ENCODE results near the gene FOSL2.

FOSL2 gene

DNA sequence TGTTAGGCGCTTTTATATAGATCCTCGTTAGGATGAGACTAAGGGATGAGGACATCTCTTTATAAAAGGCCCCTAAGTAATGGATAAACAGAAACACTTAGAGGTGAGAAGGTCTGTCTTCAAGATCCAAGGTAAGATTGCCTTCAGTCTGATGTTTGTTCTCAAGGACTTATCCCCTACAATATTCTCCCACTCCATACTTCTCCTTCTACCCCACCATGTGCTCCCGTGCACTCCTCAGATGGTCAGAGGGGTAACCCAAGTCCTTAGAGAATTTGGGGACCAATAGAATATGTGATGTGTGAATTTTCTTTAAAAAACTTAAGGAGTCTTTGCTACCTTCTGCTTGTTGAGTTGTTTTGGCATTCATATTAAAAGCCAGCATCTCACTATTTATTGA, 23.1 kb downstream of the FOSL2 start:
- Histone ChIP-seq H3K79me2 (ENCODE audit: insufficient read depth, low read depth) (no peaks in the 10 kb centered on the region), H2AFZ (ENCODE audit: low read depth) (no peak overlapping the region)

DNA sequence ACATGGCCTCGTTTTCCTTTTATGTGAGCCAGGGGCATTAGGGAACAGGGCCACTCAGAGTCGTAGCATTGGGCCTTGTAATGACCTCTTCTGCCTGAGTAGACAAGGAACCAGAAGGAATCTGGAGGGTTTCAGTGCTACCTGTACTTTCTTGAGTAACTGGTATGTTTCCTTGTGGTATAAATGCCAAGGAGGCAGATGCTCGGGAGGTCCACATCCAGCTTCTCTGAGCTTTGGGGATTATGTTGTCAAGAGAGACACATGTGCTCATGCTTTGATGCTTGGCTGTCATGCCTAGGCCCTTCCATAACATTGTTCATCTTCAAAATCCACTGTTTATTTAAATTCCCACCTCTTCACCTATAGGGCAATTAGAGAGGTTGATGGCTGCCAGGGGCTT, 26.3 kb downstream of the FOSL2 start:
- no peak overlapping the region for H3K4me3 ChIP-seq (IDR thresholded peaks at IDR 0.05; ENCODE audit: insufficient read depth, low read depth, low read length)
- no peak overlapping the region for H2AFZ ChIP-seq (ENCODE audit: low read depth)
- H3K27ac ChIP-seq: no peak overlapping the region
- H3K4me2 ChIP-seq: no peak overlapping the region
- no peaks in the 10 kb centered on the region for H3K27me3 ChIP-seq (ENCODE audit: insufficient read depth, low read depth)
- no peaks in the 10 kb centered on the region for H4K20me1 ChIP-seq (ENCODE audit: insufficient read depth)
- no peaks in the 10 kb centered on the region for H3K4me1 ChIP-seq (ENCODE audit: low read depth, poor library complexity, severe bottlenecking)
- H3K79me2 ChIP-seq (ENCODE audit: insufficient read depth, low read depth): no peaks in the 10 kb centered on the region
- no peak overlapping the region for H3K9ac ChIP-seq
- TF ChIP-seq, protein P1, sequence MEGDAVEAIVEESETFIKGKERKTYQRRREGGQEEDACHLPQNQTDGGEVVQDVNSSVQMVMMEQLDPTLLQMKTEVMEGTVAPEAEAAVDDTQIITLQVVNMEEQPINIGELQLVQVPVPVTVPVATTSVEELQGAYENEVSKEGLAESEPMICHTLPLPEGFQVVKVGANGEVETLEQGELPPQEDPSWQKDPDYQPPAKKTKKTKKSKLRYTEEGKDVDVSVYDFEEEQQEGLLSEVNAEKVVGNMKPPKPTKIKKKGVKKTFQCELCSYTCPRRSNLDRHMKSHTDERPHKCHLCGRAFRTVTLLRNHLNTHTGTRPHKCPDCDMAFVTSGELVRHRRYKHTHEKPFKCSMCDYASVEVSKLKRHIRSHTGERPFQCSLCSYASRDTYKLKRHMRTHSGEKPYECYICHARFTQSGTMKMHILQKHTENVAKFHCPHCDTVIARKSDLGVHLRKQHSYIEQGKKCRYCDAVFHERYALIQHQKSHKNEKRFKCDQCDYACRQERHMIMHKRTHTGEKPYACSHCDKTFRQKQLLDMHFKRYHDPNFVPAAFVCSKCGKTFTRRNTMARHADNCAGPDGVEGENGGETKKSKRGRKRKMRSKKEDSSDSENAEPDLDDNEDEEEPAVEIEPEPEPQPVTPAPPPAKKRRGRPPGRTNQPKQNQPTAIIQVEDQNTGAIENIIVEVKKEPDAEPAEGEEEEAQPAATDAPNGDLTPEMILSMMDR (conservative IDR thresholded peaks at IDR 0.05; ENCODE audit: low read depth, low read length): no peak
- no peaks in the 10 kb centered on the region for H3K36me3 ChIP-seq (ENCODE audit: insufficient read depth)

More for the DNA sequence above, 23.1 kb downstream of the FOSL2 start:
- H3K27ac ChIP-seq: no peak overlapping the region
- no peaks in the 10 kb centered on the region for H4K20me1 ChIP-seq (ENCODE audit: insufficient read depth)
- H3K4me2 ChIP-seq: no peak overlapping the region
- H3K36me3 ChIP-seq (ENCODE audit: insufficient read depth): no peaks in the 10 kb centered on the region
- no peaks in the 10 kb centered on the region for H3K27me3 ChIP-seq (ENCODE audit: insufficient read depth, low read depth)
- TF ChIP-seq, protein P1 (conservative IDR thresholded peaks at IDR 0.05; ENCODE audit: low read depth, low read length): no peak
- no peaks in the 10 kb centered on the region for H3K4me1 ChIP-seq (ENCODE audit: low read depth, poor library complexity, severe bottlenecking)
- no peak overlapping the region for H3K9ac ChIP-seq
- no peak overlapping the region for H3K4me3 ChIP-seq (IDR thresholded peaks at IDR 0.05; ENCODE audit: insufficient read depth, low read depth, low read length)

DNA sequence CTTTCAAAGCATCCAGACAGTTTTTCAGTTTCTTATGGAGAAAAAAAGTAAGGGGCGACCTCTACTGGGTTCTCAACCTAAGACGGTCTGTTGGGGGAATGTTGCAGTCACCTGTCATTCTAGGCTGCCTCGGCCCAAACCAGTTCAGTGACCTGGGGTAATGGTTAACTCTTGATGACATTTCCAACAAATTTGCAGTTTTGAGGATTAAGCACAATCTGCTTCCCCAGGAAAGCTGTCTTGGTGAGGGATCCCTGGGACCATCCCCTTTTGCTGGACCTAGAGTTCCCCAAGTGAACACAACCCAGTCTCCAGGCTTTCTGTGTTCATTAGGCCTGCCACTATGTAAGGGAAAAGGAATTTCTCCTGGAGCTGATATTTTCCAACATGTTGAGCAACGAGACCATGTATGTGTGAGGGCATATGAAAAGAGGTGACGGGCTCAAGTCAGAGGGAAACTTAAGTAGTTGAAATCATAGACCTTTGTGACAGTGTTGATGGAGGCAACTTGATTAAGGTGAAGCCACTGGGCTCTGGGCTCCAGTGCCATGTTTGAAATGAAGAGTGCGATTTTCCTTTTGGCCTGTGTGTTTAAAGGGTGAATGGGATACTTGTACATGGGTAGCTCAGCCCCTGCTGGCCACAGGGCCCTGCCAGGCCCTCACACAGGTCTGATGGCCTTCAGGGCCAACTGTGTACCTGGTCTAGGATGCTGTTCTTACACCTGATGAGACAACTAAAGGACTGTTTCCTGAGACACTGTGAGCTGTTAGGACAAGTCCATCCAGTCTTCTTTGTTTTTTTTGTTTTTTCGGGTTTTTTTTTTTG, 27.0 kb downstream of the FOSL2 start:
- H2AFZ ChIP-seq (ENCODE audit: low read depth): no peak overlapping the region
- no peak overlapping the region for H3K4me2 ChIP-seq
- H4K20me1 ChIP-seq (ENCODE audit: insufficient read depth): no peaks in the 10 kb centered on the region
- H3K27ac ChIP-seq: no peak overlapping the region
- H3K4me1 ChIP-seq (ENCODE audit: low read depth, poor library complexity, severe bottlenecking): no peaks in the 10 kb centered on the region
- no peak overlapping the region for H3K9ac ChIP-seq
- H3K36me3 ChIP-seq (ENCODE audit: insufficient read depth): no peaks in the 10 kb centered on the region
- no peaks in the 10 kb centered on the region for H3K79me2 ChIP-seq (ENCODE audit: insufficient read depth, low read depth)
- no peaks in the 10 kb centered on the region for H3K27me3 ChIP-seq (ENCODE audit: insufficient read depth, low read depth)
- no peak overlapping the region for H3K4me3 ChIP-seq (IDR thresholded peaks at IDR 0.05; ENCODE audit: insufficient read depth, low read depth, low read length)
- TF ChIP-seq, protein P1 (conservative IDR thresholded peaks at IDR 0.05; ENCODE audit: low read depth, low read length): 0 out of 2 replicates have a peak, but pooled peaks have one; percentile 3

GRCh38 chr2:28420722-28421121, 28.1 kb downstream of the FOSL2 start:
- Histone ChIP-seq H3K9ac (no peak overlapping the region), H3K4me1 (ENCODE audit: low read depth, poor library complexity, severe bottlenecking) (no peaks in the 10 kb centered on the region)

More at GRCh38 chr2:28420722-28421121, 28.1 kb downstream of the FOSL2 start:
- Histone ChIP-seq H3K36me3 (ENCODE audit: insufficient read depth) (no peaks in the 10 kb centered on the region), H3K27ac (no peak overlapping the region), H3K4me3 (IDR thresholded peaks at IDR 0.05; ENCODE audit: insufficient read depth, low read depth, low read length) (no peak overlapping the region), H3K4me2 (no peak overlapping the region), H3K79me2 (ENCODE audit: insufficient read depth, low read depth) (no peaks in the 10 kb centered on the region), H4K20me1 (ENCODE audit: insufficient read depth) (no peaks in the 10 kb centered on the region), H2AFZ (ENCODE audit: low read depth) (no peak overlapping the region), H3K27me3 (ENCODE audit: insufficient read depth, low read depth) (no peaks in the 10 kb centered on the region)
- TF ChIP-seq, protein P1 (conservative IDR thresholded peaks at IDR 0.05; ENCODE audit: low read depth, low read length): no peak

Measured in KMS-11 (cell line).